CD4-positive, alpha-beta T cell treated with Interferon gamma for 1 hour (primary cell): ENCODE measurements around the gene THSD4.

ENCODE experiments used
- DNase-seq: peaks from one replicate; pipeline ENCODE4 v3.0.0-alpha.2; 2020

THSD4 gene

GRCh38 chr15:71114887-71115566, at the start of gene THSD4:
THSD4 (plus strand) TSS chr15:71115471.
- peak; percentile 24 for DNase-seq

DNA sequence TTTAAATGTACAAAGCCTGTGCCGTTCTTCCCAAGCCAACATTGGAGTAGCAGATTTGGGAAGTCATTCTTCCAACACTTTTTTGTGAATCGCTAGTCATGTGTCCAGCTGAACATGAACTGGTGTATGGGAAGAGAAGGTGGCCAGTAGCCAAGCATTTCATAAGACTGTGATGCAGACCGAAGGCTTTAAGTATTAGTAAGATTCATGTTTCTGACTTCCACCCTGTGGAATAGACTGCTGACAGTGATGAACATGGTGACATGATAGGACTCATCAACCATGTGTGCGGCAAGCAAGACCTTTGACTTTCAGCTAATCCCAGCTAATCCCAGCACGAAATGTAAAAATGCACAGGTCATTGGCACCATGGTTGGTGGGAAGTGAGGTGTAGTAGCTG, 48.3 kb upstream of the THSD4 start:
- DNase-seq, result no peak

DNA sequence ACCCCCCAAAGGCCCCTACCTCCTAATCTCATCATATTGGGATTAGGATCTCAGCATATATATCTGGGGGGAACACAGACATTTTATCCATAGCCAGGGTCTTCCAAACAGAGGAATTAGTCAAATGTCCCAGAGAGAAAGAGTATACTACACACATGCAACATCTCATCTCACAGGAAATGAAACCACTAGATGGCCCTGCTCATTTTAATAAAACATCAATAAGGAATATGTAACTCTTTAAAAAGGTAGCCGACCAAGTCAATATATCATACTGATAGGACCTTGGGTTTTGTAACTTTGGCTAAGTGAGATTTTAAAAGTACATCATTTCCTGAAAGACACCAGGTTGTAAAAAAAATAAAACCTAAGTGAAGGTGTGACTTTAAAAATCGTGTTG, 45.6 kb upstream of the THSD4 start:
- DNase-seq, result no peak

DNA sequence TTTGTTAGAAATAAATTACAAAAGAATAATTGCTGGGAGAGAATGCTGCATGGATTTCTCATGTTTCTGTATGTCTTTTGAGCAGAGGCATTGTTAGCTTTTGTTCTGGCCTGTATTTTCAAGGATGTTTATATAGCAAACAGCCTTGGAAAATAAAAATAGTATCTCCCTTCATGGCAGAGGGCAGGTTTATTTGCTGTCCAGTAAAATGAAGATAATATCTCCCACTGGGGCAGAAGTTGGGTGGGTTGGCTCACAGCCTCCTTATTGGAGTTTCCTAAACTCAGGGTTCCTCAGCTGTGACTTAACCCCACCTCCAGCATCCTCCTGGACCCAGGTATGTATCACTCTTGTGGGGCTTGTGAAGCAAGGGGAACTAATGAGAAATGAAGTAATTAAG, 43.7 kb upstream of the THSD4 start:
- no peak for DNase-seq

GRCh38 chr15:71072423-71072822, 42.8 kb upstream of the THSD4 start:
- no peak for DNase-seq

DNA sequence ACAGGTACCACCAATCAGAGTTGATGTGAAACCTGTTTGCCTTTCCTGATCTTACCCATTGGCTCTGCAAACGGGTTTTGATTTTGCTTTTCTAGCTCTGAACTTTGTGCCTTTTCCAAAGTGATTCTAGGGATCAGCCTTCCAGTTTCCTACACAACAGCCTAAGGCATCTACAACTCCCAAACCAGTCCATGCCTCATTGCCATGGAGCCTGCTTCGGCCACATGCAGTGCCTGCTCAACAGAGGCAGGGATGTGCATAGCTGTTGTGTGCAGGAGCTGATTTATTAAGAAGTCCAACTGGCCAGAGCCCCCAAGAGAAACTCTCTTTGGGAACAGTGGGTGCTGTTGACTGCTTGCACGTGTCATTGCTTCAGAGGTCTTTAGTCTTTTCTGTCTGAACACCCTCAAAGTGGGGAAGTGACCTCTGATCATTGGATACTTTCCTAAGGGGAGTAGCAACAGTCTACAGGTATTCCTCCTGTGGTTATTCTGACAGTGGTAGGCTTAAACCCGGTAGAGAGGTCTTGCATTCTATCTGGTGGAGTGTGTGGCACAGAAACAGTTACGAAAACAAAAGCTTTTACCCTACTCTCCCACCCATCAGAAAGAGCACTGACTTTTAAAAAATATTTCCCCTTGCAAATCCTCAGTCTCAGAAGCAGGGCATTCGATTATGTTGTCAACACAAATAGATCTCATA, 36.6 kb upstream of the THSD4 start:
- no peak for DNase-seq

DNA sequence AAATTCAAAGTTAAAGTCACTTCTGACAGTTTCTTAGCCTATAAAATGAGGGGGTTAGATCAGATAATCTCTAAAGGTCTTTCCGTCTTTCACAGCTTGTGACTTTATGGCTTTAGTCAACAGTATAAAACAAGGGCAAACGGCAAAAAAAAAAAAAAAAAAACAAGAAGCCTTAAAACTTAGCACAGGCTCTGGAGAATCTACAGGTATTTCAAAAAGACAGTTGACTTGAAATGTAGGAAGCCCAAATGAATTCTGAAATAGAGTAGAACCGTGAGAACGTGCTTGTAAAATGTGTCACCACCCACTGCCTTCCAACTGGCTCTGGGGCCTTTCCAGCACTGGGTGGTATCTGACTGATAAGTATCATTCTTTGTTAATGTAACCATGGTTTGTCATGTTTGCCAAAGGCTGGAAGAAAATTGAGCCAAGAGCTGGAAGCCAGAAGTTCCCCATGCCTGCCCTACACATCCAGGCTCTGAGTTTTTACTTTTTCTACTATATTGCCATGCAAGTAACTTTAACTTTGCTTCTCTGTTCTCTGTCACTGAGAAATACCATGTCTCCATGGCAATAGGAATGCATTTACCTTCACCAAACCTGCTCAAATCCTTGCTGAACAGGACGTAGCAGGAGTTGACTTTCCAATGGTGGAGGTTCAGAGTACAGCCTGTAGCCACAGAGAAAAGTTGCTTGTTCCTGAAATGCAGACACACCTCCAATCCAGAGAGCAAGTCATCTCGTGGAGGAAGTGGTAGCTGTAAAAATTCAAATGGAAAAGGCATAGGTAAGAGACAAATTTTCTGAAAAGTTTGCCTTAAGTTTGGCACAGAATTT, 35.8 kb upstream of the THSD4 start:
- no peak for DNase-seq

DNA sequence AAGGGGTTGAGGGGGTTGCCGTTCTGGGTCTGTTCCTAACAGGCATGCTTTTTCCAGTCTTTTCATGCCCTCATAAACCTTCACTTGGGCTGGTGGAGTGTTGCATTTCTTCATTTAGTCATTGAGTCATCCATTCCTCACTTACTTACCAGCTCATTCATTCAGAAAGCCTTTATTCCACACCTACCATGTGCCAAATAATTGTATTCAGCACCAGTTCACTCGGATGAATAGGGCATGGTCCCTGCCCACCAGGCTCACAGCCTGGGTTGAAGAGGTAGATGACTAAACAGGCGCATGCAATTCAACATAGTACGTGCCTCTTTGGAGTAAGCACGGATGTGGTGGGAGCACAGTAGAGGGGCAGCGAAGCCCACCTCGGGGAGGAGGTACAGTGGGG, 35.1 kb upstream of the THSD4 start:
- DNase-seq, result no peak

DNA sequence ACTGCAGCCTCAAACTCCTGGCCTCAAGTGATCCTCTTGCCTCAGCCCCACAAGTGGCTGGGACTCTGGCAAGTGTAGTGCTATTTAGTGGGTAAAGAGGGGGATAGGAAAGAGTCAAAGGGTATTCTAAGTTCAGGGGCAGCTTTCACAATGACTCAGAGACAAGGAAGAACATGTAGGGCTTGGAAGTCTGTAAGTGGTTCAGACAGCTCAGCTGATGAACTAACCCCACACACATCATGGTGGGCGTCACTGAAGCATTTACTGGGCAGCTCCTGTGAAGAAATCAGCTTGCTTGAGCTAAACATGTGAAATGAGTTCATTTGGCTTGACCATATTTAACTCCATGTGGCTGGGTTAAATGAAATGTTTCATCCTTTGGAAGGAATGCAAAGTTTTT, 34.6 kb upstream of the THSD4 start:
- no peak for DNase-seq

- no peak for DNase-seq
Observed at GRCh38 chr15:71082803-71083202, 32.5 kb upstream of the THSD4 start.

GRCh38 chr15:71083349-71083748, 31.9 kb upstream of the THSD4 start:
- no peak for DNase-seq

DNA sequence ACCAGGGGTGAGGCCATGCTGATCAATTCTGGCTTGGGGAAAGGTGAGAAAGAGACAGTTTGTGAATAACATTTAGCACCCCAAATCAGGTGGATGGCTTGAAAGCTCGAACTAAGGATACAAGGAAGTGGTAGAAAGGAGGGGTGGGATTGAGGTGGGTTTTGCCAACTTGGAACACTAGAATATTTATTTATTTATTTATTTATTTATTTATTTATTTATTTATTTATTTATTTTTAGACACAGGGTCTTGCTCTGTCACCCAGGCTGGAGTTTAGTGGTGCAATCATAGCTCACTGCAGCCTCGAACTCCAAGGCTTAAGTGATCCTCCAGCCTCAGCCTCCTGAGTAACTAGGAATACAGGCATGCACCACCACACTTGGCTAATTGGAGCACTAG, 31.0 kb upstream of the THSD4 start:
- DNase-seq, result no peak

DNA sequence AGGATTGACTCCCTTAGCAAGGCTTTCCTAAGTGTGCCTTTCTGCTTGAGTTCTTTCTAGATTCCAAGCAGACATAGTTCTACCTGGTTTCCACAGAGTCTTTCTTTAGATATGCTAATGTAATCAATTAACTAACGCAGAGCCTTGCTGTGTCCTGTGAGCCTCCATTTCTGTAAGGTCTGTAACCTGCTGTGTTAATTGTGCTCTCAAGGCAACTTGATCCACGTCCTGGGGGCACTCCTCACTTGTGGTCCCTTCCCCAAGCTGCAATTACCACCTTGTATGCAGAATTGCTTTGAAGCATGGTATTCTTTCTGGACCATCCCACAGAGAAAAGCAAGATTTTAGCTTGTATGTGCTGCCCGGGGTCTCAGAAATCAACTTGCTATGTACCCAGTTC, 29.5 kb upstream of the THSD4 start:
- DNase-seq, result no peak

DNA sequence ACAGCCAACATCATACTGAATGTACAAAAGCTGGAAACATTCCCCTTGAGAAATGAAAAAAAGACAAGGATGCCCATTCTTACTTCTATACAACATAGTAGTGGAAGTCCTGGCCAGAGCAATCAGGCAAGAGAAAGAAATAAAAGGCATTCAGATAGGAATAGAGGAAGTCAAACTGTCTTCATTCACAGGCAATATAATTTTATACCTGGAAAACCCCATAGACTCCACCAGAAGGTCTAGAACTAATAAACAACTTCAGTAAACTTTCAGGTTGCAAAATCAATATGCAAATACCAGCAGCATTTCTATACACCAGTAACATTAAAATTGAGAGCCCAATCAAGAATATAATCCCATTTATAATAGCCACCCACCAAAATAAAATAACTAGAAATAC, 27.1 kb upstream of the THSD4 start:
- DNase-seq, result no peak

DNA sequence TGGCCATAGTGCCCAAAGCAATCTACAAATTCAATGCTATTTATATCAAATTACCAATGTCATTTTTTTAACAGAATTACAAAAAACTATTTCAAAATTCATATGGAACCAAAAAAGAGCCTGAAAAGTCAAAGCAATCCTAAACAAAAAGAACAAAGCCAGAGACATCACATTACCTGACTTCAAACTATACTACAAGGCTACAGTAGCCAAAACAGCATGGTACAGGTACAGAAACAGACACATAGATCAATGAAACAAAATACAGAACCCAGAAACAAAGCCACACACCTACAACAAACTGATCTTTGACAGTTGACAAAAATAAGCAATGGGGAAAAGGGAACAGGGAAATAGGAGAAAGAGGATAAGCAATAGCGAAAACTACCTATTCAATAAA, 26.6 kb upstream of the THSD4 start:
- no peak for DNase-seq

- DNase-seq, result no peak
Observed at GRCh38 chr15:71089801-71090200, 25.5 kb upstream of the THSD4 start.

GRCh38 chr15:71091601-71092000, 23.7 kb upstream of the THSD4 start:
- no peak for DNase-seq

- no peak for DNase-seq
Observed at GRCh38 chr15:71092056-71092600, 23.1 kb upstream of the THSD4 start.

DNA sequence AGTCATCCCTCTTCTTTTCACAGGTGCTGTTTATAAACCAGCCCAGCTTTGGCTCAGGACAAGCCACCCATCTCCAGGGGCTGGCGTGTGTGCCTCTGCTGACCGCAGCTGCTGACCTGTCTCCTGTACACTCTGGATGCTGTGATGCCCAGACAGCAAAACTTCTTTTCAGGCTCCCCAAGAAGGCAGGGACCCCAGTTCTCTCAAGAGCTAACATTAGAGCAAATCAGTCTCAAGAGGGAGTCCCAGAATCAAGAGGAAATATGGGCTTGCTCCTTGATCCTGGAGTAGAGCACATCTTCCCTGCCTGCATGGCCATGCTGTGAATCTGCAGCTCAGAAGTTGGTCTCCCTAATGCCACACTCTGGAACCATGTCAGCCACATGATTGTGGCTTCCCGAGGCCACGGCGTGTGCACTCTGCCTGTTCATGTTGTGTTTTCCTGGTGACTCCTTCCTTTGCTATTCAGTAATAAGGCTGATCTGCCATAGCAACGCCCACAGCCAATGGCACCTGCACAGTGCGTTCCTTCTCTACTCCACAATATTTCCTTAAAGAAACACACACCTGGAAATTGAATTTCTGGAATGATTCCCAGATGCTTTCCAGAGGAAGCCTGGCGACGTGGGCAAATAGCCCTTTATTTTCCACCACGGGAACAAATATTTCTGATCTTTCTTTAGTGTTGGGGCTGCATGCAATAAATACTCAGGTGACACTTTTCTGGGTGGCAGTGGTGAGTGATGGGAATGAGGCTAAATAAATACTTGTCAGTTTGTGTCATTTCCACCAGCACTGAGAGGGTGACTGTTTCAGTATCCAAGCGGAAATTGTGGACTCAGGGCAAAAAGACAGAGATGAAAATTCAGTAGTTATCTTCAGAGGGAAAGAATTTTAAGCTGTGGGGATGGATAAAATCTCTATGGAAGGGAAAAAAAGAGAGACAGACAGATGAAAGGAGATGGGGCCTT, 21.9 kb upstream of the THSD4 start:
- DNase-seq, result no peak

DNA sequence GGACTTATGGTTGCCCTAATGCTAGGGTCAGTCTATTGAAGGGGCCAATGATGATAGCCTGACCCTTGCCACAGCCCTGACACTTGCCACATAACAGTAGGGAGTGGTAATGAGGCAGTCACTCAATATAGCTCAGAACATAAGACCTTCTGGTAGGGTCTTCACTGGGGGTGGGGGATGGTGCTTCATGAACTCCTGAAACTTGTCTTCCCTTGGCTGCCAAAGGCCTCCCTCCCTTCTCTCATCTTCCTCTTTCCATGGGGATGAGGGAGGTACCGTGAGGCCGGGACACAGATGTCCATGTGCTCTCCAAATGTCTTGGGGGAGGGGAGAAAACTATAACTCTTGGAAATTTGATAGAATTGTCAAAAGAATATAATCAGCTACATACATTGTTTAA, 21.1 kb upstream of the THSD4 start:
- DNase-seq, result no peak

DNA sequence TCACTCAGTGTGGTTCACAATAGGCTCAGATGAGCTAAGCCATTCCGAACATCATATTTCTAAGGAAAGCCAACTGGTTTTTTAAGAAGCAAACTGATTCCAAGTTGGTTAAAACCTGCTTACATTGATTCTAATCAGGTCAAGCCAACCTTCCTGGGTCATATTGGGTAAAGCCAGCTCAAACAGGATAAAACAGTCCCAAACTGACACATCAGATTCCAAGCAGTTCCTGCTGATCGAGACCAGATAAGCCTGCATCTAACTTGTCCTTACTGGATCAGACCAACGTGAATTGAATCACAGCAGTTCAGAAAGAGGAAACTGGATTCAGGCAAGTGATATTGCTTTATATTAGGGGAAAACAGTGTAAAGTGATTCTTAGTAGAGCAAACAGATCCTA, 18.6 kb upstream of the THSD4 start:
- DNase-seq, result no peak

GRCh38 chr15:71097890-71098289, 17.4 kb upstream of the THSD4 start:
- no peak for DNase-seq

DNA sequence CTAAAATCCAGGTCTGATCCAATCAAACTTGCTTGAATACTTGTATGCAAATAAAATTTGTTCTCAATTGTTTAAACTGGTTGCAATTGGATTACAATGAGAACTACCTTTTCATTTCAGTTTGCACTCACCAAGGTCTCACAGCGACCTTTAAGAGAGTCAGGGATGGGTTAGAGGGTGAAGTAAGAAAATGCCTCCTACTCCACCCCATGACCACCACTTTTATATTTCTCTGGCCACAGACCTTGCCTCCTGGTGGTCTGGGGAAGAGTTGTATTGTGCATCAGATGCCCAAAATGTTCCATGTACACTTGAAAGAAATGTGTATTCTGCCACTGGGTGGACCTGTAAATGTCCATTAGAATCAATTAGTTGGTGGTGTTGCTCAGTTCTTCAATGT, 16.4 kb upstream of the THSD4 start:
- no peak for DNase-seq
